Right ventricle myocardium inferior (tissue), 1 donor: ENCODE results near the gene TGM4. TPM values are rescaled to one million over a fixed set of nuclear protein-coding genes. Genes with fewer than 3 reads are reported as not detected.
"Not testable (repeated sequence)": the region's sequence is repeated elsewhere in the genome, so short reads cannot be mapped to it uniquely, and the experiment has no call there.

Source experiments
- ATAC-seq: fragments of 200-7000 bp; cut with Tn5 transposase; one replicate; pipeline ENCODE4 v1.9.1; 2020; ENCODE audit warnings: mild to moderate bottlenecking, moderate library complexity
- DNase-seq: peaks from one replicate; pipeline ENCODE4 v3.0.0; 2021; ENCODE audit errors: missing footprints
- intact Hi-C: fragments of 100-400 bp; cut with DNase I; formaldehyde crosslinking; loops from one replicate; pipeline ENCODE4 v1.11.0; 2022
- total RNA-seq: library from RNA; stranded (reverse); fragmentation: NEBNext Ultra II Directional; extraction: Animal tissue kit (Norgen Biotek cat#: 25700); gene quantifications from one replicate; pipeline ENCODE4 v1.2.1, GENCODE V29; 2021
- donor health status: DM: no; HTN: yes; CAD: no; lungs with severe emphysema.

The TGM4 gene
- total RNA-seq, 1 donor from 2014 or later, result not detected

DNA sequence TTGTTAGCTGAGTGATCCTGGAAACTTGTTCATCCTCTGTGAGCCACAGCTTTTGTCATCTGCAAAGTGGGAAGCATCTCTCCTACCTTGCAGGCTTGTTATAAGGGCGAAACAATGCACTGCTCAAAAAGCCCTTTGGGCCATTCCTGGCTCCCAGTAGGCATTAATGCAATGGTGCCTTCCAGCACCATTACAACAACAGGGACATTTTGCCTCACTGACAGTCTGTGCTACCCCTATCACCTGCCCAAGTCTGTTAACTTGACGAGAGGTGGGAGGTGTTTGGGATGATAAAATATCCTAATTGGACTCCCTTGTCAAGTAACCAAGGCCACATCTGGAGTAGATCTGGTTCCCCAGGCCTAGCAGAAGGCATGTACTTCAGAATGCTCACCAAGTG, 57.4 kb downstream of the TGM4 start:
- DNase-seq (no peak), ATAC-seq (no peak)
- intact Hi-C loops, result no loop called here

DNA sequence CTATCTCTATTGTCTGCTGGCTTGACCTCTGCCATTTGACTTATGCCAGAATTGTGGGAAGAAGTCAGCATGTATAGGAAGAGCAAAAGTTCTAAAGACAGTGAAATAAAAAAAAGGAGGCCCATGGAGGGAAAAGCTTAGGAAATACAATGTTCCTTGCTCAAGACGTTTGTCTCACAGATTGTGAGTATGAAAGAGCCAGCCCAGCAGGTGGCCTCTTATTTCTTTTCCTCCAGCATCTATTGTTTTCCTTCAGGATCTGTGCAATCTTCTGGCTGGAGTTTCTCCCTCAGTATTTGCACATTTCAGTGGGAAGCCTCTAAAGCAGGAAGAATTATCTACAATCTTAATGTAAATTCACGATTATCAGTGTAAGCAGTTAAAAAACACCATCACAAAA, 57.9 kb downstream of the TGM4 start:
- ATAC-seq (no peak), DNase-seq (no peak)
- intact Hi-C loops, result no loop called here

DNA sequence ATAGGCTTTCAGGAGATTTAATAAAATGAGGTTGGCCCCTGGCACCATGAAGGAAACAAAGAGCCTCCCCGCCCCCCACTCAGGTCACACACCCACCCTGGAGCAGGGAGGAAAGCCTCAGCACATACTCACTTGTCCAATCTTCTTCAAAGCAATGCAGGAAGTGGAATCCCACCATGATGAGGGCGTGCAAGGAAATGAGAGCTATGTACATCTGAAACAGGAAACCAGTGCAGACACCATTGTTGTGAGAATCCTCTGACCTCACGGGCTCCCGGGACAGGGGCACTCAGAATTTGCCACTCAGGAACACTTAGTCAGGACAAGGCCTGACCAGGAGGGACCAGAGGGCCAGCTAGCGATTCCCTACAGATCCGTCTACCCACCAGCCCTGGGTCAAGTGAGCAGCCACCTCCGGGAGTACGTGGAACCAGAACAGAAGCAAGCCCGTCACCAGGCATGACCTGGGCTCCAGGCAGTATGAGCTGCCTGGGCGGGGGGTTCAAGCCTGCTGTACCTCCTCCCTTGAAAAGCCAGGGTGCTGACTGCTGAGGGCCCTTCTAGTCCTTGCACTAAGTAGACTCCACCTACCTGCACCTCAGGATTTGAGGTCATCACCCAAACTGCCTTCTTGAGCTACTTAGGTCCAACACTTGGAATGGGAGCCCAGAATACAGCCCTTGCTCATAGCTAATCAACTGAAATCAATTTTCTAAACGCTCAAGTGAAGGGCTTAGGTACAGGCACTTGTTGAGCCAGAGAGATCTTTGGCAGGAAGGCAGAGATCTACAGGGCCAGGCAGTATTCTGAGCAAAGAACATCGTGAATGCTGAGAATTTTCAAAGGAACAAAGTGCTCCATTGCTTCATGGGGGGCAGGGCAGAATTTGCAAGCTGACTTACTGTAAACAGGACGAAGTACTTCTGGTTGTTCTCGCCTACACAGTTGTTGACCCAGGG, 58.9 kb downstream of the TGM4 start:
- ATAC-seq (no peak), DNase-seq (no peak)
- intact Hi-C loops, result no loop called here

DNA sequence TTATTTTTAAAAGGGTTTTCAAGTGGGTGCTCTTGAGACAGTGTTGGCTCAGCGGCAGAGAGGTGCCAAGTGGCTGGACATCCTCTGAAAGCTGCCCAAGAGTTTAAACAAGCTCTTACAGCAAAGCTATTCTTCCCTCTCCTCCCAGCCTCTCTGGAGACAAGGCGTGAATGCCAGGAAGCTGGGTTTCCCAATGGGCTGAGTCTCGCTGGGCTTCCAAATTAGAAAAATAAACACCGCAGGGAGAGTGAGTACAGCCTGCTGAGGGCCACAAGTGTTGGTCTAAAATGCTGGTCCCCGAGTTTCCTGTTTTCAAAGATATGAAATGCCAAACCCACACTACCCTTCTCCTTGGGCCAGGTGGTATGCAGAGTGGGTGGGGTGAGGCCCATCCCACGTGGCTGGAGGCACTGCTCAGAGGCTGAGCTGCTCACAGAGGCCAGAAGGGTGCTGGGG, 65.2 kb downstream of the TGM4 start:
- DNase-seq (no peak), ATAC-seq (peak; percentile 31)
- intact Hi-C loops, result no loop called here

DNA sequence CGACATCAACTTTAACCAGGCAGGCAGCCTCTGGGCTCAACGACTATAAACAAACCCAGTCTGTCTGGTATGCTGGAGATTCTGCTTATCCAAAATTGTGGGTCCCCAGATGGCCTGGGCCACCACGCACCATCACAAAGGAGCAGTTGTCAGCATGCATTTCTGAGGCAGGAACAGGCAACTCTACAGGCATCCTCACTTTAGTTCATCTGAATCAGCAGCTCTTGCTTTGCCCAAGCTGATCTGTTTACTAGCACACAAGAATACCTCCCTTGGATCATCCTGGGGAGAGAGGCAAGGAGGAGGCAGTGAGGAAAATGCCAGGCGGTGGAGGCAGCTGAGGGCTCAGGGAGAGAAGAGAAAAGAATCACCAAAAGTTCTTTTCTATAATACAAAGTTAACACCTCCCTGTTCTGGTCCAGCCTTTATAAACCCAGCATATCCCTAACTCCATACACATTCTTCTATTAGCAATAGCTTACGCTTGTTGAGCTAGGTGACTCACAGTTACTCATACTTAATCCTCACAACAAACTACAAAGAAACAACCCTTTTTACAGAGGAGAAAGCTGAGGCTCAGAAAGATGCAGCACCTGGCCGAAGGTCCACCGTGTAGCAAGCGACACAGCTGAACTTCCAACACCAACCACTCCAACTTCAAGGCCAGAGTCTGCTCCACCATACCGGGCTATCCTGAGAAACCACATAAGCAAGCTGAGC, 68.0 kb downstream of the TGM4 start:
- no peak for ATAC-seq
- no peak for DNase-seq
- intact Hi-C loops, result no loop called here

DNA sequence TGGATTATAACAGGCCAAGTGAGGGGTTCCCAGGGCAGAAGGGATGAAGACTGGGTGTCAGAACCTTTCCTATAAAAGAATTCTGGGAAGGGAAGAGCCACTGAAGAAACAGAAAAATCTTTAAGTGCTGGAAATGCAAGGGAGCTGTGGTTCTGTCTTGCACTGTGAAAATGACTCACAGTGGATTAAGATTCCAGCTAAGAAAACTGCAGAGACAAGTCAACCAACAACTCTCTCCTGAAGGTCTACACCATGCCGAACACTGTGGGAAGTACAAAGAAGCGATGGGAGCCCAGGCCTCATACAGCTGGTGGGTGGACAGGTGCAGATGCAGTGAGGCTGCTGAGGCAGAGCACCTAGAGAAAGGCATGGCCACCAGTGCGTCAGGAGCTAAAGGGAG, 73.8 kb downstream of the TGM4 start:
- intact Hi-C loops, result no loop called here
- ATAC-seq (no peak), DNase-seq (no peak)

DNA sequence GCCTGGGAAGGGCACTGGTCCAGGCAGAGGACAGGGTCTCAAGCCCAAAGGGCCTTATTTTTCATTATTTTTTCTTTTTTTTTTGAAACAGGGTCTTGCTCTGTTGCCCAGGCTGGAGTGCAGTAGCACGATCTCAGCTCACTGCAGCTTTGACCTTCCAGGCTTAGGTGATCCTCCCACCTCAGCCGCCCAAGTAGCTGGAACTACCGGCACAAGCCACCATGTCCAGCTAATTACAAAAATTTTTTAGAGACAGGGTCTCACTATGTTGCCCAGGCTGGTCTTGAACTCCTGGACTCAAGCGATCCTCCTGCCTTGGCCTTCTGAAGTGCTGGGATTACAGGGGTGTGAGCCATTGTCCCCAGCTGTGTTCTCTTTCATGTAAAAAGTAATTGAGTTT, 75.4 kb downstream of the TGM4 start:
- intact Hi-C loops, ATAC-seq, DNase-seq: not testable (repeated sequence)

DNA sequence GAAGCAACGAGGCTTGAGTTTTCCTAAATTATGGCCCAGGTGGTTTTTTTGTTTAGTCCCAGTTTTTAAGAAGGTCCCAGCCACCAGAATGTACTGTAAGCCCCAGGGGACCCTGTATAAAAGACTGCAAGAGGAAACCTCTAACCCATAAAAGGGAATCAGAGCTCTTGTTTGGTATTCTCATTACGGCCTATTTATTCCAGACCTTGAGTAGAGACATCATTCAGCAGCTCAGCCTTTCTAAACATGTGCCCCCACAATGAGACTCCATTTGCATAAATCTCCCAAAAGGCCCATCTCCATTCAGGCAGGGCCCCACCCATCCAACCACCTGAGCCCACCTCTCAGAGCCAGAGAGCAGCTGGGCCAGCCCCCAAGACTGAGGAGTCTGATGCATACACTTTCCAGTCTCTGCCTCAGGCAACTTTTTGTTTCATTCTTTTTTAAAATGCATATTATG, 75.9 kb downstream of the TGM4 start:
- DNase-seq (no peak), ATAC-seq (no peak)
- intact Hi-C loops, result no loop called here

DNA sequence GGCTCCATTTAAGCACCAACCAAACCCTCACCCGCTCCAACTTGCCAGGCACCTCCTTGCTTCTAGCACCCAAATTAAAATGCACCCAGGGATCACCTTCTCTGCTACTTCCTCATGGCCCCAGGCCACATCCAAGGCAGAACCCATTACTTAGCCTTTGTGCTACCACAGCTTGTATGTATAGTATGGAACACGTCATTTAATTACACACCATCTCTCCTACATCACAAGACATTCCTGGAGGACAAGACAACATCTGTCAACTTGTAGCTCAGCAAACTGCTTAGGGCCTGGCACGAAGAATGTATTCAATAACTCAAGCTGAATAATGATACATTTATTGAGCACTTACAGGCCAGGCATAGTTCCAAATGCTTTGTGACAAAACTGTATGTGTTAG, 78.3 kb downstream of the TGM4 start:
- intact Hi-C loops, result no loop called here
- ATAC-seq (no peak), DNase-seq (no peak)

DNA sequence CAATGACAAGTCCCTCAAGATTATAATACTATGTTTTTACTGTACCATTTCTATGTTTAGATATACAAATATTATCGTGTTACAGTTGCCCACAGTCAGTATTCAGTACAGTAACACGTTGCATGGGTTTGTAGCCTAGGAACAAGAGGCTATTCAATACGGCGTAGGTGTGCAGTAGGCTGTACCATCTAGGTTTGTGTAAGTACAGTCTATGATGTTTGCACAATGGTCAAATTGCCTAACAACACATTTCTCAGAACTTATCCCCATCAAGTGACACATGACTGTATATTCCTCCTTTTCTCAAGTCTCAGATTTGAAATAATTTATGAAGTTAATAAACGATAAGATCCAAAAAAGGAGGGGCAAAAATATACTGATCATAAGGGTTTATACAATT, 79.9 kb downstream of the TGM4 start:
- ATAC-seq (no peak), DNase-seq (no peak)
- intact Hi-C loops, result no loop called here

DNA sequence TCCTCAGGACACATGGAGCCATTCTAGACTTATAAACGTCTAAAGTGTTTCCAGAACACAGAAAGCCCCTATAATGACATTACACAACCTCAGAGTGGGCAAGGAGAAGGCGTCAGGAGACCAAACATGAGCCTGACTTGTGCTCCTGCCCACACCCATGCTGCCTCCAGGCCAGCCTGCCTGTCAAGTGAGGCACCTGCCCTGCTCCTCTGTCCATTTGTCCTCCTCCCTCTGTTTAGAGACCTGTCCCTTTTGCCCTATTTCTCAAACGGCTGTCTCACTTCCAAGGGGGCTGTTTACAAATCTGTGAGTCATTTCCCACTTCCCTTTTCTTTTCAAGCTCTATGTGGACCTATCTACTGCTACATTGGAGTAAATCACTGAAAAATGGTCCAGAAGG, 80.6 kb downstream of the TGM4 start:
- DNase-seq (no peak), ATAC-seq (no peak)
- intact Hi-C loops, result no loop called here

DNA sequence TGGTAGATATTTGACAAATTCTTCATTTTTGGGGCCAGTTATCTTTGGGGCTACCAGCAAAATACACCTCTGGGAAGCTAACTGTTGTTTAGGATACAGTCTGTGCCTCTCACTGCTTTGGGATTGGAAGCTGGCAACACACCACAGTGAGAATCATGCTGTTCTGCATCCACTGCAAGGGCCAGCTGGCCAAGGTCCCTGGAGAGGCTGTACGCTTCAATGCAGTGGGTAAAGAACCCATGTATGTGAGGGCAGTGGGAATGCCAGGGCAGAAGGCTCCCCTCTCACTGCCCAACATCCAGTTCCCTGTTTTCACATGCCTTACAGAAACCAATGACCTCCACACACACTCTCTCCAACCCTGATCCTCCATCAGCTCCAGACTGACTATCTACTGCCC, 81.5 kb downstream of the TGM4 start:
- intact Hi-C loops, result no loop called here
- ATAC-seq (no peak), DNase-seq (no peak)

DNA sequence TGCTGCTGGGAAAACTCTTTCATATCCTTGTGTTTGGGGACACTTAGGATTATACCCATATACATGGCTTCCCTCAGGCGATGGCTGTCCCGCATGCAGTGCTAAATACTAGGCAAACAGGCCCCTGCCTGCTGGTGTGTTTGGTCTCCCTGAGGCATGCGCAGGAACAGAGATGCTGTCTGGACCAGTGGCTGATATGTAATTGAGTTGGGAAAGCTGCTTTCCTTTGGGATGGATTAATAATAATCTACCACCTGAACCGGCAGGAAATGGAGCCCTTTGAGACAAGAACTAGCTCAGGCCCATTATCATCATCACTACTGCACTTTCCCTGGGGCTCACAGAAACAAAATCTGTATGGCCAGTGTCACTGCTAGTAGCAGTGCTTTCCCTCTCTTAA, 83.6 kb downstream of the TGM4 start:
- DNase-seq, result no peak
- no peak for ATAC-seq
- intact Hi-C loops, result no loop called here

DNA sequence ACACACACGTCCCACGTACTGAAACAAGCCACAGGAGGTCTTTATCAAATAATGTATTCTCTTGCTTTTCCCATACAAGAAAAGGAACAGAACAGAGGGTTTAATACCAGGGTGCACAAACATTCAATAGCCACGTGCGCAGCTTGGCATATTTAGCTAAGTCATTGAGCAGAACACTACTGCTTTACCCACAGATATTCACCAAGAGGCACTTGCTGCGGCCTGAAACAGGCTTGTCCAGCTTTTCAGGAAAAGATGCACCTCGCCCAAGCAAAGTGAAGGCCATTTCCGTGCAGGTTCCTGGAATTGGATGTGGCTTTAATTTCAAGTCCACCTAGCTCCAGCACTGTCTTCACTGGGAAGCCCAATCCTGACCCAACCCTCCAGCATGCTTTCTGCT, 84.0 kb downstream of the TGM4 start:
- ATAC-seq, result no peak
- DNase-seq, result no peak
- intact Hi-C loops, result no loop called here

DNA sequence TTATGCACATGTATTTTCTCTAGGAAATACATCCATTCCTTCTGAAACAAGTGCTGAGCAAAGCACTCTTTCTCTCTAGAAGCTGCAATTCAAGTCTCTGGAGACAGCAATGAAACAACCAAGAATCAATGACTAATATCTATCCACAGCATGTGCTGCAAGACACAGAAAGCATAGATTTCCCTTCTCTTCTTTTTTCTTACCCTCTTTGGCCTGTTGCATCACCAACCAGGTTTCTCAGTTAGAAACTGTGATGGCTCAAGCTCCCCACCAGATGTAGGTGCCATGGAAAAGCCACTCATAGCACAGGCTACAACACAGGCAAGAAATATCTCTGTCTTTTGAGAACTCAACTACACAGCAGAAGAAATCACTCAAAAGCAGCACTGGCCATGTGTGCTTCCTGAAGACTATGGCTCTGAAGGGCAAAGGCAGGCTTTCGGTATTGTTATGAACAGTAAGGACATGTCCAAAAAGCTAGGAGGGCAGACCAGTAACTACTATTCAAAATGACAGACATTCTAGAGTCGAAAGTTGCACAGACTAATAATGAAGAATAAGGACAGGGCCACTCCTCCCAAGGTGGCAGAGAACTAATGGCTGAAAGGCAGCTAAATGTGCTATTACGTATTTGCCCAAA, 86.1 kb downstream of the TGM4 start:
- intact Hi-C loops, result no loop called here
- ATAC-seq (no peak), DNase-seq (no peak)

DNA sequence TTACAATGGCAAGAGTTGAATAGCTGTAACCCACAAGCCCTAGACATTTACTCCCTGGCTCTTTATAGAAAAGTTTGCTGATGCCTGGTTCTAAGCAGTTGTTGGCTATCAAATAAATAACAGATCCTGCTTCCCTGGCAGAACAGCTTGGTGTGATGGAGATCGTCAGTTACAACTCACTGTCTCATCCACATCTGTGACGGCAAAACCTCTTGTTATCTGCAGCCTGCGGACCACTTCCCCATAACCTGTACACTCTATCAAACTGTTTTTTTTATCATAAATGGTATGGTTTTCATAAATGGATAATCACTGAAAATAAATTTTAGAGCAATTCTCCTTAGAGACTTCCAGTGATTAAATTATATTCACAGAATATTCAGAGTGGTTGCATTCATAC, 87.5 kb downstream of the TGM4 start:
- ATAC-seq (no peak), DNase-seq (no peak)
- intact Hi-C loops, result no loop called here

DNA sequence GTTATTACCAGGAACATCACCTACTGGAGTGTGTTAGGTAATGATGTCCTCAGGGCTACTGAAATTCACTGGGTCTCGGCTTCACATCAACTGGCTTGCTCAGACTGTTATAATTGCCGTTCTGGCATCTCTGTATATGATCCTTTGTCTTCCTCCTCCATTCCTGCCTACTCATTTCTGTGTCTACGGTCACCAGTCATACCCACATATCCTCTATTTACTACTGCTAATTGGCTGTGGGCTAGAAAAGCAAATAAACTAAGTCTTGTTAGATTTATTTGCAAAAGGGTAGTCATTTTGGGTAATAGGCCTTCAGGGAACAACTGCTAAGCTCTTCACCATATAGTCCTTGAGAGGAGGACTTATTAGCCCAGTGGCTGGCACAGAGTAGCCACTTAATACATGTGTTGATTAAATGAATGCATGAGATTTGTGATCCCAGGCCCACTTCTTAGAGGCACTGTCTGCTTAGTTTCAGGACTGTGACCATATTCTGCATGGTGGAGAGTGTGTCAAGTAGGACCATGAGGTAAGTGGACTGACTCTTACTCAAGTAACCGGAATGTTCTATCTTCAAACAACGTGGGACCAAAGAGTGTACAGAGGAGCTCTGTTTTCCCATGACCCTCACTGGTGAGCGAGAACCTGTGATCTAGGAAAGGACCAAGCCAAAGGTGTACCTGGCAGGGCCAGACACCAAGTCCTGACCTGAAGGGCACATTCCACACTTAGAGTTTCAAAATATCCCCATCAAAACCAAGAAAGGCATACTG, 88.4 kb downstream of the TGM4 start:
- no peak for DNase-seq
- no peak for ATAC-seq
- intact Hi-C loops, result no loop called here

DNA sequence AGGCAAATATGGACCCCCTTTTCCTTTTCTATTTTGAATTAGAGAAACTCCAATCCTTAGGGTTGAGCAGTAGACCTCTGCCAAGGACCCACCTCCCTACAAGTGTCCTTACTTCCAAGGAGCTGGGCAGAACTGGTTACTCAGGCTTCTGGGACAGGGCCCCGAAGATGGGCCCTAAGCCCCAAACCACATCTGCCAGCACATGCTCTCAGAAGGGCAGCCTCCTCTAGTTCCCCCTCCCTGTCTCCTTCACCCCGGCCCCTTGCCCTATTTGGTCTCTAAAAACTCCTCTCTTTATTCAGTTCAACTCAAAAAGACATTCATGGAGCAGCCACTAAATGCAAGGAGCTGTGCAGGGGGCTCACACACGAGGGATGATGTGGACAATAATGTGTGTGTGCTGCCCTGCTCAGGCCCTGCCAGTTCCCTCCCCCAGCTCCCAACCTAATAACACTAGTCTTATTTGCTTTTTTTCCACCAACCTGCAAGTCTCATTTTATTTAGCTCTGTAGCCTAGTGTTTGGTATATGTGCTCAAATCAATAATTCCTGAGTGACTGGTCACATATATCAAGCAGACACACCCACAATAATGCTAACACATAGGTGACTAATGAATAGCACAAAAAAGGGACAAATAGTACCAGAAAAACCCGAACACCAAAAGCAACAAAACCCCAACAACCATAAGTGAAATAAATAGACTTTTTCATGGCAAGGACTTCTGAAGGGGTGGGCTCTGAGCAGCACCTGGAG, 89.3 kb downstream of the TGM4 start:
- DNase-seq (no peak), ATAC-seq (no peak)
- intact Hi-C loops, result no loop called here
